K562 (cell line): Measurements from ENCODE around the gene MFSD2B. TPM values are rescaled to one million over a fixed set of nuclear protein-coding genes. Genes with fewer than 3 reads are reported as not detected.

ENCODE experiments used
- ATAC-seq: fragments of 200-7000 bp; cut with Tn5 transposase; 3 replicates; pipeline ENCODE4 v1.9.1; 2020; ENCODE audit warnings: moderate library complexity
- BruUV-seq: library from RNA; stranded (reverse); fragments of 400-500 nt; replicated peaks from 2 replicates; lab custom pipeline; 2021; lab: Mats Ljungman, UMichigan
- CTCF ChIA-PET: fragments of 300-600 bp; formaldehyde crosslinking; extraction: SDS; loops from one replicate; lab custom pipeline; 2021; ENCODE audit warnings: low intra/inter-chr PET ratio; lab: Yijun Ruan, JAX
- POLR2A ChIA-PET: fragments of 300-600, 350-650 bp; sonication (Branson Sonifier 250); formaldehyde crosslinking; extraction: SDS; loops from one replicate; lab custom pipeline; 2021; ENCODE audit warnings: antibody characterized with exemption, inconsistent platforms; lab: Yijun Ruan, JAX
- DNase-seq, 4 experiments: peaks; one replicate each; pipeline versions ENCODE4 v3.0.0 to v3.0.0-alpha.2; 2011 to 2018; ENCODE audit warnings: low spot score in 3 of 4, mixed read lengths in 3 of 4; ENCODE audit errors: extremely low read depth in 1 of 4
- FAIRE-seq: peaks from 2 replicates; lab custom pipeline; 2011; peaks lifted over from hg19 to GRCh38; lab: Jason Lieb, UNC
- H2AFZ ChIP-seq: 2 replicates; pipeline ENCODE4 v1.6.0; 2011; ENCODE audit warnings: low read depth, low read length, control low read depth, inconsistent platforms
- H3K27ac ChIP-seq: fragments of 200-600 bp; 3 replicates; pipeline ENCODE4 v1.8.0; 2011; ENCODE audit warnings: low read depth, mild to moderate bottlenecking, control low read depth, inconsistent platforms, low read length, moderate library complexity, mixed read lengths; ENCODE audit errors: extremely low read depth
- H3K27me3 ChIP-seq, 2 experiments: fragments of 300-600 bp in 1 of 2; 2 replicates in 1 of 2; 3 replicates in 1 of 2; pipeline versions ENCODE4 v1.6.0 to v1.8.0; 2011; ENCODE audit warnings: inconsistent platforms in 2 of 2, low read length in 2 of 2, mild to moderate bottlenecking in 1 of 2, mixed read lengths in 1 of 2, moderate library complexity in 1 of 2; ENCODE audit not compliant: control insufficient read depth in 2 of 2, insufficient read depth in 2 of 2
- H3K36me3 ChIP-seq: fragments of 300-600 bp; 3 replicates; pipeline ENCODE4 v1.8.0; 2011; ENCODE audit warnings: mild to moderate bottlenecking, low read length, inconsistent platforms; ENCODE audit not compliant: control insufficient read depth, insufficient read depth
- H3K4me1 ChIP-seq, 2 experiments: fragments of 200-600 bp in 1 of 2; replicated peaks in 1 of 2; 2 replicates in 1 of 2; 3 replicates in 1 of 2; pipeline versions ENCODE4 v1.5.1 to v1.8.0; 2011; ENCODE audit warnings: inconsistent platforms in 2 of 2, low read length in 2 of 2, mild to moderate bottlenecking in 1 of 2, mixed read lengths in 1 of 2, moderate library complexity in 1 of 2; ENCODE audit not compliant: control insufficient read depth in 2 of 2, insufficient read depth in 2 of 2
- H3K4me2 ChIP-seq: 2 replicates; pipeline ENCODE4 v1.6.1; 2011; ENCODE audit warnings: low read length, control low read depth, inconsistent platforms, mixed read lengths; ENCODE audit not compliant: insufficient read depth
- H3K4me3 ChIP-seq: fragments of 200-600 bp; sonication (generic), shearing (Covaris generic); 2 replicates; pipeline ENCODE4 v1.5.1; 2016; ENCODE audit warnings: control low read depth, inconsistent platforms
- H3K79me2 ChIP-seq: fragments of 200-600 bp; 3 replicates; pipeline ENCODE4 v1.8.0; 2011; ENCODE audit warnings: low read length, inconsistent platforms; ENCODE audit not compliant: control insufficient read depth, insufficient read depth
- H3K9ac ChIP-seq, 2 experiments: 2 replicates each; pipeline versions ENCODE4 v1.6.0 to v1.6.1; 2011; ENCODE audit warnings: low read depth in 2 of 2, low read length in 2 of 2, control low read depth in 1 of 2, inconsistent platforms in 1 of 2, mild to moderate bottlenecking in 1 of 2, mixed read lengths in 1 of 2; ENCODE audit not compliant: insufficient read depth in 1 of 2
- H3K9me1 ChIP-seq: one replicate; pipeline ENCODE4 v1.6.0; 2011; ENCODE audit warnings: inconsistent platforms, mild to moderate bottlenecking, low read length, moderate library complexity; ENCODE audit not compliant: control insufficient read depth, insufficient read depth
- H3K9me3 ChIP-seq: replicated peaks from 2 replicates; pipeline ENCODE4 v1.5.1; 2011; ENCODE audit warnings: low read depth, low read length, inconsistent platforms; ENCODE audit not compliant: control insufficient read depth, insufficient read depth
- H4K20me1 ChIP-seq: replicated peaks from 2 replicates; pipeline ENCODE4 v1.6.1; 2011; ENCODE audit warnings: low read length, inconsistent platforms, mixed read lengths; ENCODE audit not compliant: control insufficient read depth, insufficient read depth
- CREM ChIP-seq: IDR thresholded peaks from 2 replicates; pipeline ENCODE4 v1.6.1; 2014; ENCODE audit warnings: antibody characterized with exemption, low read depth
- KLF10 ChIP-seq: fragments of 250-450 bp; sonication (Bioruptor Pico); IDR thresholded peaks from 2 replicates; pipeline ENCODE4 v1.6.1; 2021; ENCODE audit warnings: matching md5 sums
- L3MBTL2 ChIP-seq: fragments of 450-650 bp; IDR thresholded peaks from 2 replicates; pipeline ENCODE4 v1.6.1; 2016; ENCODE audit warnings: mild to moderate bottlenecking, moderate library complexity
- MEIS2 ChIP-seq: fragments of 450-650 bp; IDR thresholded peaks from 2 replicates; pipeline ENCODE4 v1.6.1; 2014; ENCODE audit warnings: mild to moderate bottlenecking; ENCODE audit not compliant: partially characterized antibody
- MXD1 ChIP-seq: fragments of 250-450 bp; sonication (Bioruptor Pico); IDR thresholded peaks from 2 replicates; pipeline ENCODE4 v1.8.0; 2021; ENCODE audit warnings: borderline replicate concordance, mild to moderate bottlenecking, moderate library complexity; ENCODE audit not compliant: poor library complexity, severe bottlenecking
- RAD21 ChIP-seq, 2 experiments: fragments of 250-450 bp in 1 of 2; fragments of 450-650 bp in 1 of 2; sonication (Bioruptor Pico) in 1 of 2; formaldehyde crosslinking in 1 of 2; IDR thresholded peaks in 1 of 2; conservative IDR thresholded peaks in 1 of 2; 2 replicates each; pipeline versions ENCODE4 v1.4.0 to v1.8.0; 2020 to 2022; ENCODE audit warnings: mild to moderate bottlenecking in 2 of 2, moderate library complexity in 1 of 2
- TOE1 ChIP-seq, 2 experiments: fragments of 450-650 bp in 1 of 2; sonication (generic) in 1 of 2; formaldehyde crosslinking in 1 of 2; IDR thresholded peaks; 2 replicates each; pipeline versions ENCODE4 v1.7.1 to v1.8.0; 2016 to 2022; ENCODE audit warnings: borderline replicate concordance in 2 of 2, mild to moderate bottlenecking in 2 of 2, antibody characterized with exemption in 1 of 2, inconsistent platforms in 1 of 2, low read depth in 1 of 2, missing genetic modification reagents in 1 of 2, moderate library complexity in 1 of 2
- ZFX ChIP-seq: sonication (generic); formaldehyde crosslinking; IDR thresholded peaks from 2 replicates; pipeline ENCODE4 v1.8.0; 2022; ENCODE audit warnings: mild to moderate bottlenecking, missing genetic modification reagents, moderate library complexity
- ZNF232 ChIP-seq: sonication (generic); formaldehyde crosslinking; IDR thresholded peaks from 2 replicates; pipeline ENCODE4 v1.8.0; 2022; ENCODE audit warnings: mild to moderate bottlenecking, missing genetic modification reagents
- ZNF282 ChIP-seq: sonication (generic); formaldehyde crosslinking; IDR thresholded peaks from 2 replicates; pipeline ENCODE4 v1.8.1; 2023; ENCODE audit warnings: missing genetic modification reagents
- ZNF436 ChIP-seq: fragments of 250-450, 450-650 bp; sonication (Bioruptor Pico); formaldehyde crosslinking; IDR thresholded peaks from 2 replicates; pipeline ENCODE4 v1.7.0; 2020; ENCODE audit warnings: mild to moderate bottlenecking
- ZSCAN29 ChIP-seq: fragments of 450-650 bp; IDR thresholded peaks from 2 replicates; pipeline ENCODE4 v1.6.1; 2017
- WGBS: fragments of 100-300 bp; shearing (Covaris generic); methylation state at CpG from one replicate; pipeline ENCODE4 v1.1.6; 2016; ENCODE audit warnings: low coverage, mixed read lengths; ENCODE audit not compliant: insufficient coverage; ENCODE audit errors: missing lambda C conversion rate; 5-methylcytosine and 5-hydroxymethylcytosine counted together
- in situ Hi-C: fragments of 300-500 bp; cut with MboI; formaldehyde crosslinking; loops from 4 replicates; pipeline ENCODE4 v1.15.0; 2018; ENCODE audit warnings: inconsistent platforms, mixed read lengths
- intact Hi-C: fragments of 100-400 bp; cut with micrococcal nuclease; formaldehyde crosslinking; loops from 2 replicates; pipeline ENCODE4 v1.14.2; 2022
- polyA plus RNA-seq, 8 experiments: library from polyadenylated mRNA; depleted of rRNA in 4 of 8; stranded (reverse) in 5 of 8; unstranded in 3 of 8; fragments of >200 nt; fragmentation: Nextera tagmentation in 2 of 8; fragmentation: Illumina TruSeq in 1 of 8; extraction: Ambion mirVana in 2 of 8; extraction: Trizol in 1 of 8; gene quantifications; 2 replicates each; pipeline versions ENCODE4 v1.2.1 to v1.2.3, GENCODE V29; 2011 to 2014; ENCODE audit warnings: inconsistent platforms in 1 of 8, missing spikeins in 1 of 8
- total RNA-seq, 7 experiments: library from RNA; depleted of rRNA in 6 of 7; stranded (reverse); fragments of >200 nt in 6 of 7; fragmentation: Illumina TruSeq in 2 of 7; extraction: Trizol in 2 of 7; gene quantifications; 2 replicates each; pipeline versions ENCODE4 v1.2.1 to v1.2.3, GENCODE V29; 2011 to 2021; ENCODE audit warnings: low replicate concordance in 1 of 7
- TF ChIP-seq, protein P1 (sequence below): fragments of 250-450 bp; sonication (Bioruptor Pico); IDR thresholded peaks from 2 replicates; pipeline ENCODE4 v1.4.0; 2020; ENCODE audit warnings: mild to moderate bottlenecking
- TF ChIP-seq, protein P2 (sequence below), 2 experiments: IDR thresholded peaks; 2 replicates each; pipeline ENCODE4 v1.6.1; 2011; ENCODE audit warnings: borderline replicate concordance in 1 of 2, control low read depth in 1 of 2, low read depth in 1 of 2, low read length in 1 of 2, mild to moderate bottlenecking in 1 of 2, mixed read lengths in 1 of 2, moderate library complexity in 1 of 2; ENCODE audit not compliant: insufficient read depth in 1 of 2, insufficient read length in 1 of 2, poor library complexity in 1 of 2, severe bottlenecking in 1 of 2; ENCODE audit errors: extremely low read depth in 1 of 2
- TF ChIP-seq, protein P3 (sequence below): sonication (generic); formaldehyde crosslinking; IDR thresholded peaks from 2 replicates; pipeline ENCODE4 v1.9.0; 2022; ENCODE audit warnings: mild to moderate bottlenecking, missing genetic modification reagents

MFSD2B gene
- total and polyA plus RNA-seq, 9 of the 15 experiments (the other 6 are each of a cell fraction or from before 2014, with no cell fraction given) = 2.6 to 10.9 (median 6.8) TPM

DNA sequence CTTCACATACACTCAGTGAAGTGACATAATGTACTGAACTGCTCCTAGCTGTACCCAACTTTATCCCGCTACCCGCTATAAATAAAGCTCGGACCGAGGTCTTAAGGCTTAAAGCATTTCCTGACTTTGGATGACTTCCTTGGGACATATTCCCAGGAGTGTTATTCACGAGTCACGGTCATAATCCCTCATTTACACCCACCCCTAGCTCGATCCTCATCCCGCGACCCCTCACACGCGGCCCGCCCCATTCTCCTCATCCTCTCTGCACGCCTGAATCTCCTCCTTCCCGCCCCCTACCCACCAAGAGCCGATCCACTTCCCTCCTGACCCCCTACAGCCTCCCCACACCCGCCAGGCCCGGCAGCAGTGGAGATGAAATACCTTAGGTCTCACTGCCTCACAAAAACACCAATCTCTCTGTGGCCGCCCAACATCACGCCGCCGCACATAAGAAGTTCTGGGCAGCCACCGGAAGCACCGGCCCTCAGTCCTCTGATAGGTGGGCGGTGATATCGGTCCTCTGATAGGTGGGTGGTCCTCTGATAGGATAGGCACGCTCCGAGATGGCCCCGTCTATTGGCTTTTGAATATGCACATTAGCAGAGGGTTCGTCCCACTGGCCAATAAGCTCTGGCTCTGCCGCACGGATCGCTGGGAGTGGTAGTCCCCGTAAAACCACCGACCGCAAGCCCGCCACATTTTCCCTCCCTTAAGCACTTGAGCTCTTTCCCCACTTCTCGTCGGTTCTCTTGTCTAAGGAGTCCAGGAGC is 37.2 kb downstream of the MFSD2B start, which contains the start of gene WDCP (continued):
- no peak for TF ChIP-seq MEIS2
- TF ChIP-seq ZNF282 (CRISPR knock-in tag) = no peak

GRCh38 chr2:24047703-24048033 is 37.8 kb downstream of the MFSD2B start:
- peak overlapping the region; percentile 51 for H3K27ac ChIP-seq
- intact Hi-C loops = loop anchor here (1.0 kb wide), 1 partner anchor 29 kb away; the partner anchor contains the start of gene SF3B6
- TF ChIP-seq, protein P1, sequence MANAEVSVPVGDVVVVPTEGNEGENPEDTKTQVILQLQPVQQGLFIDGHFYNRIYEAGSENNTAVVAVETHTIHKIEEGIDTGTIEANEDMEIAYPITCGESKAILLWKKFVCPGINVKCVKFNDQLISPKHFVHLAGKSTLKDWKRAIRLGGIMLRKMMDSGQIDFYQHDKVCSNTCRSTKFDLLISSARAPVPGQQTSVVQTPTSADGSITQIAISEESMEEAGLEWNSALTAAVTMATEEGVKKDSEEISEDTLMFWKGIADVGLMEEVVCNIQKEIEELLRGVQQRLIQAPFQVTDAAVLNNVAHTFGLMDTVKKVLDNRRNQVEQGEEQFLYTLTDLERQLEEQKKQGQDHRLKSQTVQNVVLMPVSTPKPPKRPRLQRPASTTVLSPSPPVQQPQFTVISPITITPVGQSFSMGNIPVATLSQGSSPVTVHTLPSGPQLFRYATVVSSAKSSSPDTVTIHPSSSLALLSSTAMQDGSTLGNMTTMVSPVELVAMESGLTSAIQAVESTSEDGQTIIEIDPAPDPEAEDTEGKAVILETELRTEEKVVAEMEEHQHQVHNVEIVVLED = no peak
- TF ChIP-seq, protein P2, sequence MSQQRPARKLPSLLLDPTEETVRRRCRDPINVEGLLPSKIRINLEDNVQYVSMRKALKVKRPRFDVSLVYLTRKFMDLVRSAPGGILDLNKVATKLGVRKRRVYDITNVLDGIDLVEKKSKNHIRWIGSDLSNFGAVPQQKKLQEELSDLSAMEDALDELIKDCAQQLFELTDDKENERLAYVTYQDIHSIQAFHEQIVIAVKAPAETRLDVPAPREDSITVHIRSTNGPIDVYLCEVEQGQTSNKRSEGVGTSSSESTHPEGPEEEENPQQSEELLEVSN (IDR thresholded peaks at IDR 0.05; ENCODE audit: borderline replicate concordance in 1 of 2, extremely low read depth in 1 of 2, insufficient read depth in 1 of 2, insufficient read length in 1 of 2, low read depth in 1 of 2, low read length in 1 of 2, poor library complexity in 1 of 2, severe bottlenecking in 1 of 2) = peak; percentile 0 to 2
- TF ChIP-seq MXD1 (CRISPR knock-in tag) = no peak
- TF ChIP-seq ZNF232 (CRISPR knock-in tag) = no peak
- no peak for TF ChIP-seq ZNF436 (CRISPR knock-in tag)
- peak; percentile 42; the same call in 1 of the 2 replicates for TF ChIP-seq ZFX (CRISPR knock-in tag)
- no peak for TF ChIP-seq CREM
- no peak for TF ChIP-seq RAD21 (CRISPR knock-in tag; conservative IDR thresholded peaks at IDR 0.05 in 1 of 2, IDR thresholded peaks at IDR 0.05 in 1 of 2)
- no peak for TF ChIP-seq TOE1 (IDR thresholded peaks at IDR 0.05; ENCODE audit: borderline replicate concordance)
- TF ChIP-seq TOE1 (CRISPR knock-in tag; IDR thresholded peaks at IDR 0.05; ENCODE audit: borderline replicate concordance, low read depth) = no peak
- TF ChIP-seq, protein P3, sequence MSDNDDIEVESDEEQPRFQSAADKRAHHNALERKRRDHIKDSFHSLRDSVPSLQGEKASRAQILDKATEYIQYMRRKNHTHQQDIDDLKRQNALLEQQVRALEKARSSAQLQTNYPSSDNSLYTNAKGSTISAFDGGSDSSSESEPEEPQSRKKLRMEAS (CRISPR knock-in tag) = no peak
- TF ChIP-seq KLF10 (CRISPR knock-in tag) = no peak
- TF ChIP-seq ZSCAN29 = no peak
- TF ChIP-seq L3MBTL2 = 0 out of 2 replicates have a peak, but pooled peaks have one; percentile 1

More at GRCh38 chr2:24047703-24048033, 37.8 kb downstream of the MFSD2B start:
- peak overlapping the region; percentile 79 for H3K4me2 ChIP-seq
- DNase-seq = no peak
- H2AFZ ChIP-seq = peak overlapping the region; percentile 91
- H3K9me1 ChIP-seq = no peaks in the 10 kb centered on the region
- ChIA-PET CTCF (no interaction called here), POLR2A (interaction anchor here (0.5 to 2.1 kb wide), 16 partner anchors 10 to 328 kb away, joined by 3 to 10 read pairs (median 4); partner anchors contain the start of genes ATAD2B, MFSD2B and SF3B6)
- peaks cover 8% of the 10 kb centered on the region; the same call in 1 of the 3 replicates for H3K36me3 ChIP-seq
- H3K27me3 ChIP-seq = peaks cover 6 to 11% of the 10 kb centered on the region in 2 experiments; a peak in 3 of 5 replicates
- in situ Hi-C loops = no loop called here
- WGBS = 23% methylated on average over 8 of the region's 8 CpGs
- no peaks in the 10 kb centered on the region; the same call in 1 of the 2 replicates for H4K20me1 ChIP-seq
- peak; percentile 36 for ATAC-seq
- peaks cover 40% of the 10 kb centered on the region for H3K79me2 ChIP-seq
- H3K4me3 ChIP-seq = peak overlapping the region; percentile 13; the same call in 1 of the 2 replicates
- H3K4me1 ChIP-seq = peaks cover 8 to 22% of the 10 kb centered on the region in 2 experiments; a peak in 4 of 5 replicates
- BruUV-seq = no TSS peak
- FAIRE-seq = no peak
- H3K9me3 ChIP-seq = no peaks in the 10 kb centered on the region
- H3K9ac ChIP-seq = peak overlapping the region; percentile 51 to 78; a peak in 3 of 4 replicates
